Measurements from ENCODE around the gene HIF3A.

GRCh38 chr19:46321653-46322052 is 24.8 kb downstream of the HIF3A start:
- TF ChIP-seq POLR2A (IDR thresholded peaks at IDR 0.05), result no peak
- no peak for TF ChIP-seq CTCF (IDR thresholded peaks at IDR 0.05)

All from heart left ventricle (tissue), 13 donors.